Islet precursor cell (in vitro differentiated cells): ENCODE results near the gene PFN4.
A peak's percentile ranks its signal among the peaks of the same experiment; 100 is the strongest.

ENCODE experiments used
- DNase-seq: peaks from one replicate; pipeline ENCODE4 v3.0.0-alpha.2; 2018

PFN4 gene

DNA sequence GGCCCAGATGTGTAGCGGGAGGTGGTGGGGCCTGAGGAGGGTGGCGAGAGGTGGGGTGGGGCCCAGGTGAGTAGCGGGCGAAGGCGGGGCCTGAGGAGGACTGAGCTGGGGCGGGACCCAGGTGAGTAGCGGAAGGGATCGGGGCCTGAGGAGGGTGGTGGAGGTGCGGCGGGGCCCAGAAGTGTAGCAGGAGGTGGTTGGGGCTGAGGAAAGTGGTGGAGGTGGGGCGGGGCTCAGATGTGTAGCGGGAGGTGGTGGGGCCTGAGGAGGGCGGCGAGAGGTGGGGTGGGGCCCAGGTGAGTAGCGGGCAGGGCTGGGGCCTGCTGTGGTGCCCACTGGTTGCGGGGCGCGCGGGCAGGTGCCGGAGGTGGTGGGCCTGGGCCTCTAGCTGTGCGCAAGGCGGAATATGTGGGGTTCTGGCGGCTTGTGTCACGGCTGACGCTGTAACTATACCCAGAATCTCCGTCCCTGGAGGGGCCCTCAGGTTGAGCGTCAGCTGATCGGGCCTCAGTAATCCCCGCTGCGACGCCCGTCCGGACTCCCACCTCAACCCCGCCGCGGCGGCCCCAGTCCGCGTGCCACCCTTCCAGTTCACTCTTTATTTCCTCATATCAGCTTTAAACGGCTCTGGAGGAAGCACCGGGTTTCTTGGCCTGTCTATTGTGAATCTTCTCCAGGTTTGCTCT is 46.1 kb downstream of the PFN4 start:
- no peak for DNase-seq

DNA sequence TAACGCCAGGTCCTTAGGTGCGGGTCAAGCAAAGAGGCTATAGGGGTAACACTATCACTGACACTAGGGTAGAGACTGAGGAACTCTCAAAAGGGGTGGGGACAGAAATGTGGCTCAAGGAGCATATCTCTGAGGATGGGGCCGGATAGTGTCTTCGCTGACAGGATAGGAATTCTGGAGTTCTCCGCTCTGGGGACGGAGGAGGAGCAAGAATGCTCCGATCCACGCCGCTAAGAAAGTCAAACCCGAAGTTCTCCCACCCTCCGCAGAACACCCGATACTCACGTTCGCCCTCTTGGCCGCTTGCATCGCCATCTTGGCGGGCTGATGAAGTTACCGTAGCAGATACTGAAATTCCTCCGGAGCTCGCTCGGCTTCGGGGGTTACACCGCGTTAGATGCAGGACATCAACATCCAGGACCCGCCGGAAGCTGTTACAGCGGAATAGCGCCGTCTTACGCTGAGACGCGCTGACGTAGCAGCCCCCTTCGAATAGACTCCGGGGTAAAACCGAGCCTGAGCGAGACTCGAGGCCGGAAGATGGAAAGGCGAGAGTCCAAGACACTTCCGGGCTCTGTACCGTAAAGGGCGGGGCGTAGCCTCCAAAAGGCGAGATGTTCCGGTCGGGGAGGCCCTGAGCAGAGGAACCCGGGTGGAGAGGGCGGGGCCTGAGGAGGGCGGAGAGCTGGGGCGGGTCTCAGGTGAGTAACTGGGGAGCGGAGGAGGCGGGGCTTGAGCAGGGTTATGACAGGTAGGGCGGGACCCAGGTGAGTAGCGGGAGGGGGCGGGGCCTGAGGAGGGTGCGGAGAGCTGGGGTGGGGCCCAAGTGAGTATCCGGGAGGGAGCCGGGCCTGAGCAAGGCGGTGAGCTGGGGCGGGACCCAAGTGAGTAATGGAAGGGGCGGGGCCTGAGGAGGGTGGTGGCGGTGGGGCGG is 47.0 kb downstream of the PFN4 start, which contains the start of gene SF3B6:
TSS of gene SF3B6 (minus strand) at position 412 of the 934 bp plus-strand sequence. CDS start at position 315, 97 bp downstream.
- DNase-seq = peak; percentile 100

DNA sequence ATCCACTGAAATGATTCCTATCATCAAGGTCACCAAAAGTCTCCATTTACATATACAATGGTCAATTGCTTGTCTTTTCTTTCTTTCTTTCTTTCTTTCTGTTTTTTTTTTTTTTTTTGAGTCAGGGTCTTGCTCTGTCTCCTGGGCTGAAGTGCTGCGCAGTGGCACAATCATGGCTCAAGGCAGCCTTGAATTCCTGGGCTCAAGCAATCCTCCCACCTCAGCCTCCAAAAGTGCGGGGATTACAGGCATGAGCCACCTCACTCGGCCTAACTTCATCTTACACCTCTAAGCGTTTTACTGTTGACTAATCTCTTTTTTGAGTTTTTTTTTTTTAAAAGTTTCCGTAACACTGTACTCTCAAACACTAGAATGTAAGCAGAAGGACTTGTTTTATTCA is 47.9 kb downstream of the PFN4 start:
- DNase-seq = no peak

DNA sequence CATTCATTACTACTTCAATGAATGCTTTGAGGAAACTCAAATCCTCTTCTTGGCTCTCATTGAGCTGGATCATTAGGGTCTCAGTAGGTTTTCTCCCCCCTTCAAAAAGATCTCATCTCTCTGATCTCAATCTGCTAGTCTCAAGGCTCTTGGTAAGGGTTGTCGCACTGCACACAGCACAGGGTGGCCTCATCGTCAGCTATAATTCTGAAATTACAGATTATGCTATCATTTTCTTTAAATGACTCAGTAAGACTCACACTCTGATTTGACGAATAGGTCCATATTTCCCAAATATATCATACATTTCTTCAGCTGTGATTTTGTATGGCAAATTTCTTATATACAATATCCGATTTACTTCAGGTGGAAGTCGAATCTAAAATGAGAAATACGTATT is 49.3 kb downstream of the PFN4 start:
- DNase-seq = no peak

DNA sequence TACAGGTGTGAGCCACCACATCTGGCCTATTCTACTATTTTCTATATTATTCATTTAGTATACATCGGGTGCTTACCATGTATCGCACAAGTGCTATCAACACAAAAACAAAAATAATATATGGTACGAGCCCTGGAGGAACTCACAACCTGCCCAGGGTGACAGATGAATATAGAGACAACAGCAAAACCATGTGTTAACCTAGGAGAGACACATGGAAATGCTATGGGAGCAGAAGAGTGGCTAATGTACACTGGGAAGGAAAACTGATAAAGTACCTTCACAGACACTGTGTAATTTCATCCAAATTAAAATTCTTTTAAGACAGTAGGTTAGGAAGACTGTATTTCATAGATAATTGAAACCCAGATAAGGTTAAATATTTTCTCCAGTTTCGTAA is 50.9 kb downstream of the PFN4 start:
- DNase-seq = no peak

DNA sequence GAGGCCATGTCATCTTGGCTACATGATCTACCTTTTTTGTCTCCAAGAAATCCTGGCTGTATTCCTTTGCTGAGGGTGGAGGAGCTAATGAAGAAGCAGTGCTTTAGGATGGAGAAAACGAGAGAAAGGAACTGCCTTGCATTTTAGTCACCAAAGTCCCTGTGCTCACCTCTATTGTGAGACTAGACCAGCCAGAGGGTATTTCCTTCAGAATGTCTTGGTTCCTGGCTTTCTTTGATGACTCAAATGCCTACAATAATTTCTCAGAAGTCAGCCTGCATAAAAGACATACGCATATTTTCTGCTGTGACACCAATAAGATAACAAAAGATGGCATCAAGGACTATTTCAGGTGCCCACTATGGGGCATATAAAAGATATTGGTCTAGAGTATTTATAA is 57.8 kb downstream of the PFN4 start:
- DNase-seq = no peak
